Stimulated activated CD4-positive, alpha-beta T cell treated with anti-CD3 and anti-CD28 coated beads, Interleukin-4, amount 100 ng/mL, for 1 hour (primary cell): ENCODE data around the gene DERA.

Source experiments
- DNase-seq: peaks from one replicate; pipeline ENCODE4 v3.0.0-alpha.2; 2020

The DERA gene

DNA sequence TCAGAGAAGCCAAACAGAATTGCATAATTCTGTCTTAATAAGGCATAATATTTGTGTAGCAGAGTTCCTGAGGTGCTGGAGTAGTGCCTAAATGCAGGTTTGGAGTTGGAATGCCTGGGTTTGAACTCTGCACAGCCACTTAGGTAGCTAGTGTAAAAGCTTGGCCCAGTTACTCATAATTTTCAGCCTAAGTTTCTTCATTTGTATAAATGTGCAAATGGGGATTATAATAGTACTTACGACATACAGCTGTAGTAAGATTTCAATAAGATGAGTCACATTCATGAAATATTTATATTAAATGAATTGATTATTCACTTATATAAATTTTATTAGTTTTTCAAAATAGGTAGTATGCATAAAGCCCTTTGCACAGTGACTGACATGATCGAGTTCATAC, 175.8 kb downstream of the DERA start:
- no peak for DNase-seq
